IMR-90 (cell line): ENCODE data around the gene TBCE.

Experiments used
- CEBPB ChIP-seq: IDR thresholded peaks from 2 replicates; pipeline ENCODE4 v1.6.1; 2012; ENCODE audit warnings: low read depth, low read length, improper control_type of control experiment
- CHD1 ChIP-seq: IDR thresholded peaks from 2 replicates; pipeline ENCODE4 v1.6.1; 2012; ENCODE audit warnings: low read depth, low read length, improper control_type of control experiment
- CTCF ChIP-seq: conservative IDR thresholded peaks from 2 replicates; pipeline ENCODE4 v1.5.1; 2012; ENCODE audit warnings: mild to moderate bottlenecking, low read depth, low read length, improper control_type of control experiment
- FOS ChIP-seq: fragments of 150-350 bp; IDR thresholded peaks from 2 replicates; pipeline ENCODE4 v1.6.1; 2016; ENCODE audit warnings: low read depth, low read length
- MAFK ChIP-seq: IDR thresholded peaks from 2 replicates; pipeline ENCODE4 v1.6.1; 2012; ENCODE audit warnings: low read depth, low read length, improper control_type of control experiment
- MXI1 ChIP-seq: IDR thresholded peaks from 2 replicates; pipeline ENCODE4 v1.6.1; 2012; ENCODE audit warnings: low read depth, mild to moderate bottlenecking, low read length, moderate library complexity, borderline replicate concordance
- POLR2A ChIP-seq: IDR thresholded peaks from 2 replicates; pipeline ENCODE4 v1.6.1; 2012; ENCODE audit warnings: mild to moderate bottlenecking, low read depth, low read length
- RAD21 ChIP-seq: IDR thresholded peaks from 2 replicates; pipeline ENCODE4 v1.6.1; 2012; ENCODE audit warnings: low read length, improper control_type of control experiment
- RFX5 ChIP-seq: IDR thresholded peaks from 2 replicates; pipeline ENCODE4 v1.8.0; 2012; ENCODE audit warnings: low read depth, mild to moderate bottlenecking, low read length, moderate library complexity
- SMC3 ChIP-seq: fragments of 150-350 bp; IDR thresholded peaks from 2 replicates; pipeline ENCODE4 v1.6.1; 2016; ENCODE audit warnings: low read depth, mild to moderate bottlenecking, antibody characterized with exemption, low read length, moderate library complexity
- USF2 ChIP-seq: fragments of 150-350 bp; IDR thresholded peaks from 2 replicates; pipeline ENCODE4 v1.6.1; 2017; ENCODE audit warnings: mild to moderate bottlenecking, antibody characterized with exemption, low read length, low read depth

- no peak for TF ChIP-seq MAFK
- TF ChIP-seq FOS: no peak
- no peak for TF ChIP-seq CTCF
- no peak for TF ChIP-seq POLR2A
- 0 out of 2 replicates have a peak, but pooled peaks have one; percentile 9 for TF ChIP-seq CEBPB
- TF ChIP-seq USF2: no peak
- no peak for TF ChIP-seq MXI1
- no peak for TF ChIP-seq CHD1
- TF ChIP-seq RAD21: no peak
- no peak for TF ChIP-seq SMC3
- TF ChIP-seq RFX5: no peak
These were observed 44.6 kb downstream of the TBCE start for GRCh38 chr1:235411489-235412486.
